Stimulated activated CD4-positive, alpha-beta T cell treated with anti-CD3 and anti-CD28 coated beads, Interleukin-4, amount 100 ng/mL, for 1 hour (primary cell): ENCODE results near the gene FRS3.

Source experiments
- DNase-seq: peaks from one replicate; pipeline ENCODE4 v3.0.0-alpha.2; 2020

Gene FRS3

DNA sequence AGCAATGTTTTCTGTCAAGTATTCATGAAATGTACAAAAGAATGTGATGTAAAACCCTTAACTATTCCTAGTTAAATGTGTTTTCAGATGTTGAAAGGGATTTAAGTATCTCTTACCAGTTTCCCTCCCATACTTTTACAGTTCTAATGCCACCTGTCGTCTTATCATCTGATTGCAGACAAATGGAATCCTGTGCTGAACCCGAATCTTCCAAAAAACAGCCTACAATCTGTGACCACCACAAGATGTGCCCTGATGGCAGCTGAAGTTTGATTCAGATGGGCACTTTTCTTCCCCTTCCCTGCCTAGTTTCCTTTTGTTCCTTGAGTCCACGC lies 9.7 kb upstream of the FRS3 start:
- no peak for DNase-seq

DNA sequence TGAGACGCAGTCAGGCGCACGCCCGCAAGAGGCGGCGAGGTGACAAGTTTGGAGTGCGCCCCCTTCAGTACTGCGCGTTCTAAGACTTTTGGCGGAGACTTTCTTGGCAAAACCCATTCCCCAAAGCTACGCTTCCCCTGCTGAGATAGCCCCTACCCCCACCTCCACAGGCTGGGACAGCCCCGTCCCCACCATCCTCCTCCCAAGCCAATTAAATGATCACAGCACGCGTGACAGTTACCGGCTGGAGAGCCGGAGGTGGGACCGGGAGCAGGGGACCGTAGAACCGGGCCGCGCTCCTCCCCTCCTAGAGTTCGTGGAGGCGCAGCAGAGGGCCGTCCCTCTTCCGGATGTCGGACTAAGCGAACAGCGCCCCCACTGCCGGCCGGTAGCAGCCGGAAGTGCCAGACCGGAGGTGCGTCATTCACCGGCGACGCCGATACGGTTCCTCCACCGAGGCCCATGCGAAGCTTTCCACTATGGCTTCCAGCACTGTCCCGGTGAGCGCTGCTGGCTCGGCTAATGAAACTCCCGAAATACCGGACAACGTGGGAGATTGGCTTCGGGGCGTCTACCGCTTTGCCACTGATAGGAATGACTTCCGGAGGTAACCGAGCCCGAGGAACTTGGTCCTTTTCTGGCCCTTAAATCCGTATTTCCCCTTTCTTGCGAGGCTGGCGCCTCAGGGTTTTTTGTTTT lies 7.7 kb upstream of the FRS3 start, which contains the start of gene TOMM6:
TOMM6 (plus strand) TSS at position 476 of the 699 bp plus-strand sequence; CDS start at position 480, 4 bp downstream.
- DNase-seq = peak; percentile 96

DNA sequence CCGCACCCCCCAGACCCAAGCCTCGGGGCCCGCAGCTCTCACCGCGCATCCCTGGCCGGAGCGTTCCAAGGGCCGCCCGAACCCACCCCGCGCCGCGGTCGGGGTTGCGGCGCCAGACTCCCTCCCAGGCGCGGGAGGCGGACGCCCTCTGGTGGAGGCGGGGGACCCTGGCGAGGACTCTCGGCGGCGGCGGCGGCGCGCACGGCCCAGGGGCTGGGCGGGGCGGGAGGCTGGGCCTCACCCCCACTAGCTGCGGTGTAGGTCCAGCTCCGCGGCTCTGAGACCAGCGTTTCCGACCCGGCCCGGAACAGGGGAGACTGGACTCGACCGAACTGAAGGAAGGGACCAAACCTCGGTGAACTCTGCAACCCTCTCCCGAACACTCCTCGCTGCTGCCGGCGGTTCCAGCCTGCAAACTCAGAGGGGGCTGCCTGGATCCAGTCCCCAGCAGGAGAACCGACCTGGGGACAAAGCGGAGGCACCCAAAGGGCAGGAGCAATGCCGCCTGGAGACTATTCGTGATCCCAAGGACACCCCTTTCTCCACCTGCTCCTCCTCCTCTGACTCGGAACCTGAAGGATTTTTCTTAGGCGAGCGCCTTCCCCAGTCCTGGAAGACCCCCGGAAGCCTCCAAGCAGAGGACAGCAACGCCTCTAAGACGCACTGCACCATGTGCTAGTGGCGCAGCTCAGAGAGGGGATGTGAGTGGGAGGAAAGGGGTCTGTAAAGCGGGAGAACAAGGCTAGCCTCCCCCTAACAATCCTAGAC lies 6.9 kb upstream of the FRS3 start:
- DNase-seq = peak; percentile 91

DNA sequence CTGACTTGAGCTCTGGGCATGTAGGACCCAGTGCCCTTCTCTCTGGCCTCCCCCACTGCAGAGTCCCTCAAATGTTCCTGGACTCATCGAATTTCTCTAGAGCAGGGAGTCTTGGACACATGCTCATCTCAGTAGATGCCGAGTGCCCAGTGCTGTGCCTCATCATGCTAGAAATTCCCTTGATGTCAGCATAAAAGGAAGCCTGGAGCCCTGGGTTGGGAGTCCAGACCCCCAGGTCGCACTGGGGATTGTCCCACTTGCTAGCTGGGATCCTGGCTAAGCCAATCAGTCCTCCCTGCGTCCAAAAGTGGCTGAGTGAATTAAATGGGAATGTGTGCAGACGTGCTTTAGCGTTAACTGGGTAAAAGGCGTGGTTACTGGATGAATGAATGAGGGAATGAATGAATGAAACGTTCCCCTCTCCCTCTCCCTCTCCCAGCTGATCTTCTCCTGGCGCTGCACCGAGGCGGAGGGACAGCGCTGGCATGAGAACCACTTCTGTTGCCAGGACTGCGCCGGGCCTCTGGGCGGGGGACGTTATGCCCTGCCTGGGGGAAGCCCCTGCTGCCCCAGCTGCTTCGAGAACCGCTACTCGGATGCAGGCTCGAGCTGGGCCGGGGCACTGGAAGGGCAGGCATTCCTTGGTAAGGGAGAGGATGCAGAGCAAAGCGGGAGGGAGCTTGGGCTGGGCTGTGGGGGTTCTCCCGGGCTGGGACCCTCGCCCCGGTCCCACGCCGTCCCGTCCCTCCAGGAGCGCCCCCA lies 6.2 kb upstream of the FRS3 start:
- DNase-seq = peak; percentile 13

DNA sequence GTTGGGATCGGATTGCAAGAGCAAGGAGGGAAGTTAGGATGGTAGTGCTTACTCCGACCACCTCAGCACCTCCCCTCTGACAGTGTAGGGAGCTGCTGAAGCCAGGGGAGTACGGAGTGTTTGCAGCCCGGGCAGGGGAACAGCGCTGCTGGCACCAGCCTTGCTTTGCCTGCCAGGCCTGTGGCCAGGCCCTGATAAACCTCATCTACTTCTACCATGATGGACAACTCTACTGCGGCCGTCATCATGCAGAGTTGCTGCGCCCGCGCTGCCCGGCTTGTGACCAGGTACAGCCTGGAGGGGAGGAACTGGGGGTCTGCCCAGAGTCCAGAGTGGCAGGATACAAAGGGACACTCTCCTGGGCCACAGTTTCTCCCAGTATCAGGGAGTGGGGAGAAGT lies 5.6 kb upstream of the FRS3 start:
- DNase-seq = no peak

DNA sequence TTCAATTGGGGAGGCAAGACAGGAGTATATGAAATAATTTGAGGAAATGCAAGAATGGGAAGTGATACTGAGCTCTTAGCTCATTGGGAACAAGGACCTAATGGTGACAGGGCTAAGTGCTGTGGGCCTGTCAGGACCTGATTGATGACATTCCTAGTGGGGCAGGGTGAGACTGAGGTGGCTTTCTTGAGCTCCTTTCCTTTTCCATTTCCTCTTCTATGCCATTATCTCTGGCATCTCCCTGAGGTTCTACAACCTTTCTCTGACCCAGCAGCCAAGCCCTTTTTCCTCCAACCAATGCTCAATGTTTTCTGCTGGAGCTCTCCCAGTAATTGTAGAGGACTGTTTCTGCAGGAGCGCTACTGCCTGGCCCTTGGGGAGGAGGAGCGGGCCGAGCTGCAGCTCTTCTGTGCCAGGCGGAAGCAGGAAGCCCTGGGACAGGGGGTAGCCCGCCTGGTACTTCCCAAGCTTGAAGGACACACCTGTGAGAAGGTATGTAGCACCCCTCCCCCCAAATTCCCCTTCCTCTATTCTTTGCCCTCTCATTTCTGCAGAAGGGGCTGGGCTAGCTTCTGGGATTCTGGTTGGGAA lies 5.0 kb upstream of the FRS3 start:
- DNase-seq = no peak

DNA sequence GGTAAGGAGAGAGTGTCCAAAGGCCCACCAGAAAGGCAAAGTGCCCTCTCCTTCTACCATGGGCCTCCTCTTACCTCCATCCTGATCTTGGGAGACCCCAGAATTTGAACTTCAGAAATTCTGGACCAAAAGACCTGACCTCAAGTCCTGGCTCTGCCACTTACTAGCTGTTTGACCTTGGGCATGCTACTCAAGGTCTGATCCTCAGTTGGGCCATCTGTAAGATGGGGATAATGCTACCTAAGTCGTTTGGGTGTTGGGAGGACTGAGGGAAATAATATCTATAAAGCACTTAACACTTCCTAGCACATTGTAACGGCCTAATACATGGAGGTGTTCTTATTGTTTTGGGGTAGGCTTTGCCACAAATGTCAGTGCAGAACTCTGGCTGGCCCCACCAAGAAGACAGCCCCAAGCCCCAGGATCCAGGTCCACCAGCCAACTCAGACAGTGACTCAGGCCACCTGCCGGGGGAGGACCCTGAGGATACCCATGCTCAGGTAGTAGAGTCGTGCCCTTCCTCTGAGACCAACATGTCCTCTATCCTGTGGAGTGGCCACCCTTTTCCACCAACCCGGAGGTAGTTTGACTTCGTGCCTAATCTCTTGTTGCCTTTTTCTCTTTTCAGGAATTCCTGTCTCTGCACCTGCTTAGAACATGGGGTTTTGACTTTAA lies 3.5 kb upstream of the FRS3 start:
- DNase-seq = no peak

DNA sequence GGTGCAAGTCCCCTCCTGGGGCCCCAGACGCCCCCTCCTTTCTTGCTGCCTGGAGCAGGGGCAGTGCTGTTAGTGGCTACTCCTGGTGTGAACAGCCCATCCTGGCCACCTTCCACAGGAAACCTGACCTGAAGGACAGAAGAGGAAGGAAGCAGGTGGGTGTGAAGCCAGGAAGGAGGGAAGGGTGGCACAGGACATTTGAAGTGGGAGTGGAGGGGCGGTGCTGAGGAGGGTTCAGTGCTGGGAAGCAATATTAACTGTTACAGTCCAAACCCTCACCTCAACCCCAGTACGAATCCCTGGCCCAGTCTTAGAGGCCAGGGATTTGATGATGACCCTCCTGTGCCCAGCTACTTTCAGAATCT lies 1.6 kb upstream of the FRS3 start:
- DNase-seq = no peak

DNA sequence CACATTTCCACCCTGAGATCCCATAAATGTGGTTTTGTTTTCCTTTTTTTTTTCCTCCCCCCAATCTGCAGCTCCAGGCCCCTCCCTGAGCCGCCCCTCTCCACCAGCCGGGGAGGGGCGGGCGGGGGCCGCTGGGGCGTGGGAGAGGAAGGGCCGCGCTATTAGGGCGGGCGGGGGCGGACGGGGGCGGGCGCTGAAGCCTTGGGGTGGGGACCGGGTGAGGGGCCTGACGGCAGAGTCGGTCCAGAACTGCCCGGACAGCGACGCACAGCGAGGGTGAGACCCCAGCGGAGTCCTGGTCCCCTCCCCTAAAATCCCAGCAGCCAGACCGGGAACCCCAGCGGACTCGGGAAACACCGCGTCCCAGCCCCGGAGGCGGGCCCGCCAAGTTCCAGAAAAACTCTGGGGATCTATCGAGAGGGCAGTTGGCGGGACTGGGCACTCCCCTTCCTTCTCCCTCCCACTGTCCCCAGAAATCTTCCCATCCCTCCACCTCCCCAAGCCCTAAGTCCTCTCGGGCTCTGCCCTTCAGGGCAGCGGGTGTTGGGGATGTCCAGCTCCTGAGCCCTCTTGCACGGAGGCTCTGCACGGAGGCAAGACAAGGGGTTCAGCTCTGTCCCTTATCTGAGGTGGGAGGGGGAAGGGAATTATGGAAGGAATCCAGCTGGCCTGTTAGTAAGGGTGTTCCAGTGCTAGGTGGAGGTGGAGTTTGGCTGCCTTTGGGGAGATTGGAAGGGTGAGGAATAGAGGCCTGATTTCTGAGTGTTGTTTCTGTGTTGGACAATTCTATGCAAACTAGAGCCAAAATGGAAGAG lies 1.1 kb upstream of the FRS3 start, which contains the start of gene PRICKLE4:
PRICKLE4 (plus strand) TSS at position 232 of the 815 bp plus-strand sequence. CDS start 2,692 bp downstream, outside the sequence.
- no peak for DNase-seq

DNA sequence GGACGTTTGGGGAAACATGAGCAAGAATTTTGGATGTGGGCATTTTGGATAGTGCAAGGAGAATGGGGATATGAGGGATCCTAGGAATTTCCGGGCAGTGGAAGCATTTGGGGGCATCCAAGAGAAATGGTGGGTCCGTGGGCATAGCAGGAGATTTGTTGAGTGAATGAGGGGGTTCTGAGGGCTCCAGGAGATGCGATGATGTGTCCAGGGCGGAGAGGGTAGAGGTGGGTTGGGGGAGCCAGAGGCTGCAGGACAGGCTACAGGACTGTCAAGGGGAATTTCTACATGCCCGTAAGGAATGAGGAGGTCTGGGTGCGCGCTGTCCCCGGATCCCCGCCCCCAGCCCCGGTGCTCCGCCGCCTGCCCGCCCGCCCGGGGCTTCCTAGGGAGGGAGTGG lies 364 bp downstream of the FRS3 start:
- DNase-seq = no peak

DNA sequence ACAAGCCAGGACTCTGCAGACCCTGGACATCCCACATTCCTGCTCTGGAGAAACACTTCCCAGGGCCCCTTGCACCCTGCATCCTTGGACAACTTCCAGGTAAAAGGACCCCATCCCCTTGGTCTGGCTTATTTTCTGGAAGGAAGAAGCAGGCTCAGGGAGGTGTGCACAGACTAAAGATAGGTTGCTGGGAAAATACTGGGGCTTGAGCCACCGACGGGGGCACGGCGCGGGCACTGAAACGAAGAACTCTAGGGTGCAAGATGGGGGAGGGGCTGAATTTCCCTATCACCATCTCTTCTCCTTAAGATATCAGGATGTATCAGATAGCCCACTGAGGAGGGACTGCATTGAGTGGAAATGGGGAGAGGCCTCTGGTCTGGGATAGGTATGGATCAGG lies 805 bp downstream of the FRS3 start:
- DNase-seq = no peak

DNA sequence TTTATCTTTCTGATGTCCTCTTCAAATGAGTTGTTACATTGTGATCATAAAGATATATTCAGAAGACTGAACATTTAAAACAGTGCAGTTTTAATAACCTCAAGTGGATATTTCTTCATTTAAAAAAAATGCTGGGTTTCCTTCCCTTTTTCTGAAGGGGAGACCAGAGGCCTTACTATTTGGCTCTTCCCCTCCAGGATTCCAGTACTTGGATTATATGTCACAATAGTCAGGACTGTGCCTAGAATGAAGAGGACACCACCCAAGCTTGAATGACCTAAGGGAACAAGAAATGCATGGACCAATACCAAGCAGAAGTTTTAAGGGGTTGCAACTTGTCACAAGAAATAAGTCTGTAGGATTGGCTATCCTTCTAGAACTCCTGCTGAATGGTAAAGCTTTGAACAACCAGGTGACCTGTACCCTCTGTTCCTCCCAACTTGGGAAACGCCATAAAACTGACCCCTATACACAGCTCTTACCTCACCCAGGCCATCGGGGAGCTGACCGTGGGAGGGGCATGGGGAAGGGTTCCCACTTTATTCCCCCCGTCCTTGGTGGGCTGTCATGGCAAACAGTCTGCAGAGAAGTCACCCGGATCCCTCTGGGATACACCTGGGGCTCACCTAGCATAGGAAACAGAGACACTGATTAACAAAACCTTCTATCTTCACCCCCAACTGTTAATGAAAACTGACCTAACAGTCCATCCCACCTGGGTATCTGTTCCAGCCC lies 2.0 kb downstream of the FRS3 start:
- DNase-seq = no peak

DNA sequence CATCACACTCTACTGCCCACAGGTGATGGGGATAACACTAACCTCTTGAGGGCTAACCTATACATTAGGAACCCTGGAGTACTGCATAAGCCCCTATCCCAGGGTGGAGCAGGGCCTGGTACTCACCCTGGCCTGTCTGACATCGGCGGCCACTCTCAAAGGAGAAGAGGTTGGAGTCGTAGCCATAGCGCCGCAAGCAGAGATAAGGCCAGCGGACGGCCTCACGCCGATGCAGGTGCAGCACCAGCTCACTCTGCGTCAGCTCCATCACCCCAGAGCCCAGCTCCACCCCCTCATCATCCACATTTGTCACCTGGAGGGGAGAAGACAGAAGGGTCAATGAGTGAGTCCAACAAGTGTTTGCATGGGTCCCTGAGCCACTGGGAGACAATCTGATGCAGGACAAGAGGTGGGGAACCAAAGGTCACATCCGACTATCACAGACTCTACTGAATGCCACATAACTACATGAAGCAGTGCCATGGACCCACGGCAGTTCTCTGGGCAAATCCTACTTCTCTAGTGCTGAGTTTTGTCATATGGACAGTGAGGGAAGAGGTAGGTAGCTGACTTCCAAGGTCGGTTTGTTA lies 4.3 kb downstream of the FRS3 start:
- DNase-seq = no peak

DNA sequence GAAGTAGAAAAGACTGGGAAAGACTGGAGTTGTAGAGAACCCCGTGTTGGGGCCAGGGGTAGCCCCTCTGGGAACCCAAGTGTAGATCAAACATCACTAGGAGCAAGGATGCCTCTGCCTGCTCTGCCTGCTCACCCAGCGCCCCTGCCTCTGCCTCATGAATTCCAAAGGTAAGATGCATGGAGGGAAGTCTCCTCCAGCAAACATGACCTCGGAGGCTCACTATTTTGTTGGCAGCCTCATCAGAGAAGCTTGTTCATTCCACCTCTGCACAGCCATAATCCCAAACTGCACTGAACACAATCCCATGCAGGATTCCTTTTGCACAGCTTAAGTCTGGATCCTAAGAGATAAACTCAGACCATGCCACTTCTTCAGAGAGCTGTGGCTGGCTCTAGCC lies 4.9 kb downstream of the FRS3 start:
- DNase-seq = no peak

DNA sequence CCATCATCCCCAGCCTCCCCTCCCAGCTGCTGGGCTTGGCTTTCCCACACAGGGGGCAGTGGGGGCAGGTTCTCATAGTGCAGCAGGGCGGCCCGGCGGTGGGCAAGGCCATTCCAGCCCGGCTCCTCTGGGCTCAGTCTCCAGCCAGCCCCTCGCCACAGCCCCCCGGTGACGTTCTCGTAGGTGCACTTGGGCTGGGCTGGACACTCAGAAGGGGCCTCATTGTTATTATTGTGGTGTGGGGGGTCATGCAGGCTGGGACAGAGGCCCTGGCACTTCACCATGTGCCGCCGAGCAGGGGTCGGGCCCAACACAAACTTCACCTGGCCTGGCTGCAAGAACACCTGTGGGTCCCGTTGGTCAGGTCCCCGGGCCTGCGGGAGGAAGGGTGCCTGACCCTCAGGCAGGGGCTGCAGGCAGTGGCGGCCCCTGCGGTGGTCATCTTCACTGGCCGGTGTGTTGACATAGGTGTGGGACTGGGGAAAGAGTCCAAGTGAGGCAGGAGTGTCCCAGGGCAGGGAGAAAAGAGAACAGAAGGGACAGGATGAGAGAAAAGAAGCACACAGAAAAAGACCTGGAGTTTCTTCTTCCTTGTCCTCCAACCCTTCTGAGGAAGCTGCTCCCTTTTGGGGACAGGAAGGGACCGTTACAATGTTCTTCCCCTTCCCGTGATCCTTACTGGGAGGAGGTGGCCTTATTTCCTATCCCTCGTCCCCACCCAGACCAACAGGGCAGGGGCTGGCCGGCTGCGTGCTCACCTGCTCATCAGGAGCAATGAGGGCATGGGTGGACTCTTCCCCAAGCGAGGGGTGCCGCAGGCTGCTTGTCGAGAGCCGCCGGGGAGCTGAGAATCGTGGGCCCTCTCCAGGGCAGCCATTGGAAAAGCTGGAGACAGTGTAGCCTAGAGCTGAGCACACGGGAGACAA lies 8.4 kb downstream of the FRS3 start:
- no peak for DNase-seq

DNA sequence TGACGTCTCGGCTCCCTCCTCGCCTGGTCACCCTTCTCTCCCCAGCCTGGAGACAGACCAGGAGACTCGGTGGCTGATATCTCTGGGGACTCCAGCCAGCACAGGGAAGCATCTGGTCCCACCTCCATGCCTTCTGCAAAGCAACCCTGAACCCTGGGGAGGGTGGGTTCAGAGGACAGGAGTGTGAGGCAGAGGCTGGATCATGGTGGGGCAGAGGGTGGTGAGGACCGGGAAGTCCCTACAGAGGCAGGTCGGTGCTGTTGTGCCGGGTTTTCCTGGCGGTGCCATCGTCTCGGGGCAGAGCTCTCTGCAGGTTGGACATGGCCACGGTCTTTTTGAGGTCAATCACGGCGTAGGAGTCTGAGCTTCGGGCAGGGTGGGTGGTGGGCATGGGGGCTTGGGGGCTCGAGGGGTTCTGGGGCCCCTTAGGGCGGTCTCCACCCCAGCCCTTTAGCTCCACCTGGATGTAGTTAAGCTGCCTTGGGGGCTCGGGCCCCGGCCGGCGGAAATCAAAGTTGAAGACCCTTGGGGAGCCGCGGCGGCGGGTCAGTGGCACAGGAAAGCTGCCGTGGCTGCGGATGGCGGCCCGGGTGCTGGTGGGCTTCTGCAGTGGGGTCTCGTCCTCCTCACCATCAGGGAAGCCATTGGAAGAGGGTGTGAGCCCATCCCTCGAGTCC lies 9.2 kb downstream of the FRS3 start:
- no peak for DNase-seq

DNA sequence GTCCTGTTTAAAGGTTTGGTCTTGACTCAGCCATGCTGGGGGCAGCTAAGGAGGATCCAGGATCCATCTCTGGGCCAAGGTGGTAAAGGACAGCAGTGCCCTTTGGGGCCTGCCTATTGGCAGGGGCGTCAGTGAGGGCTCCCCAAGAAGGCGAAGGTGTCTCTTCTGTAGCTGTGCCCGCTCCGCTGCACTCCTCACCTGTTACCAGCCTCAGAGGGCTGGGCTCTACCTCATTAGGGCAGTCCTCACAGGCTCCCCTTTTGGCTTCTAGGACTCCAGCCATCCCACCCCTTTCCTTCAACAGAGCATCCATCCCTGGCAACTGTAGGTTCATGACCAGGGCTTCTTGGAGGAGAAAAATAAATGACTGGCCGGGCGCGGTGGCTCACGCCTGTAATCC lies 10.3 kb downstream of the FRS3 start:
- no peak for DNase-seq

DNA sequence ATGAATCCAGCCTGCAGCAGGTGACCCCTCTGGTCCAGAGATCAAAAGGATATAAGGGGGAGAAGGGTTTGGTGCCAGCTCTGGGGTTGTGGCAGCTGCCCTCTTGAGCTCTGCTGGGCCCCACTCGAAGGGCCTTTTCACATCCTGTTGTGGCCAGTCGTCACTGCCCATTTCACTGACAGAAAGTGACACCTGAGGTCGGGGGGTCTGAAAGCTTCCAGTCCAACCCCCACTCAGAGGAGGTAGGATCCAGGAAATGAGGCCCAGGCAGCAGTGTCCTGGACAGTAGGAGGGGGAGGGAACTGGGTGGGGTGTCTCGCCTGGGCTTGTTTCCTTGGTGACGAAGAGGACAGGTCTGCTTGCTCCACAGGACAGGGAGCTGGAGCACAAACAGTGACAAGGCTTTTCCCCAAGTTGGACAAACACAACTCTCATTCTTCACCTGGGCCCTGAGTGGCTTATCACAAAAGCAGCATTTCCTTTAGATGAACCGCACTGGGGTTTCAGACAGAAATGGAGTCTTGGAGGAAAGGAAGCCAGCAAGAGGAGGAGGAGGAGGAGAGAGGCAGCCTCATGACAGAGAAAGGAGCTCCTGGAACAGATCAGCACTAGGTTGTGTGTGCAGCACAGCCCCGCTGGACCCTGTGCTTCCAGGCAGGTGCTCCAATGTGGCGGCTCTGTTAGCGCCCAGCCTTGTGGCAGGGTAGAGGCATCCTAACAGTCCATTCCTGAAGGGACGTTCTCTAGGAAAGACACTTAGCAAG lies 11.0 kb downstream of the FRS3 start:
- DNase-seq = no peak
